Measurements from ENCODE around the gene HENMT1. TPM values are rescaled to one million over a fixed set of nuclear protein-coding genes. Genes with fewer than 3 reads are reported as not detected.

HENMT1 gene
- total RNA-seq, 1 experiment from 2014 or later, result 6.2 TPM

DNA sequence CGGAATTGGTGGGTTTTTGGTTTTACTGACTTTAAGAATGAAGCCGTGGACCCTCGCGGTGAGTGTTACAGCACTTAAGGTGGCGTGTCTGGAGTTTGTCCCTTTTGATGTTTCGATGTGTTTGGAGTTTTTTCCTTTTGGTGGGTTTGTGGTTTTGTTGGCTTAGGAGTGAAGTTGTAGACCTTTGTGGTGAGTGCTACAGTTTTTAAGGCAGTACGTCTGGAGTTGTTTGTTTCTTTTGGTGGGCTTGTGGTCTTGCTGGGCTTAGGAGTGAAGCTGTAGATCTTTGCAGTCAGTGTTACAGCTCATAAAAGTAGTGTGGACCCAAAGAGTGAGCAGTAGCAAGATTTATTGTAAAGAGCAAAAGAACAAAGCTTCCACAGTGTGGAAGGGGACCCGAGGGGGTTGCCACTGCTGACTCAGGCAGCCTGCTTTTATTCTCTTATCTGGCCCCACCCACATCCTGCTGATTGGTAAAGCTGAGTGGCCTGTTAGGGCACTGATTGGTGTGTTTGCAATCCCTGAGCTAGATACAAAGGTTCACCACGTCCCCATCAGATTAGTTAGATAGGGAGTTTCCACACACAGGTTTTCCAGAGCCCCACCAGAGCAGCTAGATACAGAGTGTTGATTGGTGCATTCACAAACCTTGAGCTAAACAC is 20.9 kb downstream of the HENMT1 start:
- H3K4me1 ChIP-seq (ENCODE audit: insufficient read depth, low read length), result no peaks in the 10 kb centered on the region

More for the DNA sequence above, 20.9 kb downstream of the HENMT1 start:
- Histone ChIP-seq H4K20me1 (ENCODE audit: control insufficient read depth, insufficient read depth, insufficient read length) (no peaks in the 10 kb centered on the region), H3K4me2 (ENCODE audit: insufficient read depth, insufficient read length, low read length) (no peak overlapping the region), H2BK20ac (ENCODE audit: low read depth, low read length, poor library complexity, severe bottlenecking) (no peak overlapping the region), H2BK12ac (ENCODE audit: insufficient read length, low read depth, low read length) (no peak overlapping the region), H3K4ac (ENCODE audit: low read depth, low read length) (no peak overlapping the region), H3K14ac (ENCODE audit: insufficient read depth, low read length) (no peak overlapping the region), H2AFZ (ENCODE audit: low read length) (no peak overlapping the region), H3K56ac (ENCODE audit: insufficient read length, low read depth, low read length) (no peak overlapping the region), H3K27ac (ENCODE audit: insufficient read length, low read depth, low read length) (no peak overlapping the region), H3K23ac (ENCODE audit: insufficient read length, low read depth, low read length) (no peak overlapping the region), H4K91ac (ENCODE audit: insufficient read length, low read depth, low read length) (no peak overlapping the region), H2BK15ac (ENCODE audit: low read depth, low read length) (no peak overlapping the region), H2BK120ac (ENCODE audit: low read depth, low read length, poor library complexity, severe bottlenecking) (no peak overlapping the region), H2AK5ac (ENCODE audit: insufficient read length, low read length) (no peak overlapping the region), H3K27me3 (ENCODE audit: insufficient read depth, low read length) (no peaks in the 10 kb centered on the region), H3K18ac (ENCODE audit: insufficient read length, low read depth, low read length) (no peak overlapping the region), H3K9ac (ENCODE audit: extremely low read depth, insufficient read length, low read length) (no peak overlapping the region), H4K8ac (replicated peaks; ENCODE audit: insufficient read length, low read depth, low read length) (no peak overlapping the region), H3K23me2 (ENCODE audit: insufficient read length, low read depth, low read length, poor library complexity, severe bottlenecking) (no peaks in the 10 kb centered on the region), H3T11ph (ENCODE audit: low read length) (no peak overlapping the region), H3K79me1 (ENCODE audit: insufficient read depth, low read depth, low read length, poor library complexity, severe bottlenecking) (no peaks in the 10 kb centered on the region), H3K9me3 (ENCODE audit: control insufficient read depth, low read depth, low read length) (no peaks in the 10 kb centered on the region), H3K79me2 (ENCODE audit: insufficient read depth, low read length) (no peaks in the 10 kb centered on the region), H4K5ac (ENCODE audit: insufficient read length, low read depth, low read length) (no peak overlapping the region), H2BK5ac (ENCODE audit: insufficient read length, low read length) (no peak overlapping the region)
- no CpG with 5 or more reads among the region's 9 CpGs for WGBS (ENCODE audit: extremely low coverage, insufficient read length, low lambda C conversion rate)
- peak overlapping the region in 2 of 3 experiments; percentile 41 to 78; a peak in 4 of 7 replicates for H3K27ac Mint-ChIP-seq
- H3K4me1 Mint-ChIP-seq, result no peaks in the 10 kb centered on the region
- peaks cover 0 to 17% (median under 1%) of the 10 kb centered on the region in 3 experiments; a peak in 2 of 7 replicates for H3K36me3 Mint-ChIP-seq (ENCODE audit: insufficient read depth in 1 of 3, low read depth in 3 of 3)
- H3K9me3 Mint-ChIP-seq, result no peaks in the 10 kb centered on the region
- no peak for DNase-seq
- H3K4me3 Mint-ChIP-seq, result no peak overlapping the region
- TF ChIP-seq, protein P1, sequence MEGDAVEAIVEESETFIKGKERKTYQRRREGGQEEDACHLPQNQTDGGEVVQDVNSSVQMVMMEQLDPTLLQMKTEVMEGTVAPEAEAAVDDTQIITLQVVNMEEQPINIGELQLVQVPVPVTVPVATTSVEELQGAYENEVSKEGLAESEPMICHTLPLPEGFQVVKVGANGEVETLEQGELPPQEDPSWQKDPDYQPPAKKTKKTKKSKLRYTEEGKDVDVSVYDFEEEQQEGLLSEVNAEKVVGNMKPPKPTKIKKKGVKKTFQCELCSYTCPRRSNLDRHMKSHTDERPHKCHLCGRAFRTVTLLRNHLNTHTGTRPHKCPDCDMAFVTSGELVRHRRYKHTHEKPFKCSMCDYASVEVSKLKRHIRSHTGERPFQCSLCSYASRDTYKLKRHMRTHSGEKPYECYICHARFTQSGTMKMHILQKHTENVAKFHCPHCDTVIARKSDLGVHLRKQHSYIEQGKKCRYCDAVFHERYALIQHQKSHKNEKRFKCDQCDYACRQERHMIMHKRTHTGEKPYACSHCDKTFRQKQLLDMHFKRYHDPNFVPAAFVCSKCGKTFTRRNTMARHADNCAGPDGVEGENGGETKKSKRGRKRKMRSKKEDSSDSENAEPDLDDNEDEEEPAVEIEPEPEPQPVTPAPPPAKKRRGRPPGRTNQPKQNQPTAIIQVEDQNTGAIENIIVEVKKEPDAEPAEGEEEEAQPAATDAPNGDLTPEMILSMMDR (conservative IDR thresholded peaks at IDR 0.05), result no peak
- peaks cover 2% of the 10 kb centered on the region; the same call in 1 of the 2 replicates for H3K27me3 Mint-ChIP-seq (ENCODE audit: low read depth)

All from H9 (cell line).